Peyer's patch (tissue), 4 donors: ENCODE measurements around the gene FZD1.

Experiments
- CTCF ChIP-seq, 6 experiments: fragments of 450-650 bp in 4 of 6; fragments of 200-600 bp in 2 of 6; sonication (generic) in 1 of 6; IDR thresholded peaks; one replicate each; pipeline ENCODE4 v1.5.1; 2017 to 2019; ENCODE audit warnings: antibody characterized with exemption in 6 of 6, mild to moderate bottlenecking in 3 of 6, moderate library complexity in 1 of 6
- POLR2A ChIP-seq, 2 donors: fragments of 450-650 bp; IDR thresholded peaks; one replicate each; pipeline ENCODE4 v1.5.1; 2017; ENCODE audit warnings: antibody characterized with exemption in 2 of 2, mild to moderate bottlenecking in 2 of 2, moderate library complexity in 2 of 2

GRCh38 chr7:91240376-91240941, 23.8 kb upstream of the FZD1 start:
- no peak for TF ChIP-seq CTCF (IDR thresholded peaks at IDR 0.05)
- no peak for TF ChIP-seq POLR2A (IDR thresholded peaks at IDR 0.05)
